ENCODE measurements around the gene DUSP9.
"Not testable (repeated sequence)": the region's sequence is repeated elsewhere in the genome, so short reads cannot be mapped to it uniquely, and the experiment has no call there.

Gene DUSP9

DNA sequence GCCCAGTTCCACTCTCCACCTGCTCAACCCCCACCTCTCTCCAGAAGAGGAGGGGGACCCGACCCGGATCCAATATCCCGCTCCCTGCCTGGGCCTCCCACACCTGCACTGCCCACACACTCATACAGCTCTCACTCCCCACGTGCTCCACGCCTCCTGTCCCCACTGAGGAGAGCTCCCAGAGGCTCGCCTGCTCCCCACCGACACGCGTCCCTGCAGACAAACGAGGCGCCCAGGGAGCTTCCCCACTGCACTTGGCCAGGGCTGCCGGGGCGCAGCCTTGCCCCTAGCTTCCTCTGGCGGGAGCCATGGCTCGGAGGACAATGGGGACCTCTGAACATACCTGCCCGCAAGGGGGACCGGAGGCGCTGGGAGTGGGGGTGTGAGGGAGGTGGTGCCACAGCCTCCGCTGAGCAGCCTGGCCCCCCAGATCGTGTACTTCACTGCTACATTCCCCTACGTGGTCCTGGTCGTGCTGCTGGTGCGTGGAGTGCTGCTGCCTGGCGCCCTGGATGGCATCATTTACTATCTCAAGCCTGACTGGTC is 45.7 kb downstream of the DUSP9 start:
- no peak for DNase-seq (ENCODE audit: low spot score)

DNA sequence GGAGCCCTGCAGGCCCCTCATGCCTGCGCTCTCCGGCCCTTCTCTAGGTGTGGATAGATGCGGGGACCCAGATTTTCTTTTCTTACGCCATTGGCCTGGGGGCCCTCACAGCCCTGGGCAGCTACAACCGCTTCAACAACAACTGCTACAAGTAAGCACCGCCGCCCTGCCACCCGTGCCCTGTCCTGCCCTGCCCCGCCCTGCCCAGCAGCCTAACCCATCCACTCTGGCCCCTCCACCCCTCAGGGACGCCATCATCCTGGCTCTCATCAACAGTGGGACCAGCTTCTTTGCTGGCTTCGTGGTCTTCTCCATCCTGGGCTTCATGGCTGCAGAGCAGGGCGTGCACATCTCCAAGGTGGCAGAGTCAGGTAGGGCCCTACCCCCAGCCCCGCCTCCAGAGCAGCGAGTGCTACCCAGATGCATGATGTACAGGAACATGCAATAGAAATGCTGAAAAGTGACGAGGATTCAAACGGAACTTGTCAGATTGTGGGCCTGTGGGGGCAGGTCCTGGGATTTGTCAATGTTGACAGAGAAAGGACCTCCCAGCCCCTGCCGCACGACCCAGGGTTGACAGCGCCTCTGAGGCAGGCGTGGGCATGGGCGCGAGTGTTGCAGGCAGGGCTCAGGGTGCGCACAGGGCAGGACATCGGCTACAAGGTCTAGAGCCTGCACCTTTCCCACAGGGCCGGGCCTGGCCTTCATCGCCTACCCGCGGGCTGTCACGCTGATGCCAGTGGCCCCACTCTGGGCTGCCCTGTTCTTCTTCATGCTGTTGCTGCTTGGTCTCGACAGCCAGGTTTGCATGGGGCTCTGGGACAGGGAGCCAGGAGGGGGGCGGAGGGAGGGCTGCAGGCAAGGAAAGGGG is 46.4 kb downstream of the DUSP9 start:
- no peak for DNase-seq (ENCODE audit: low spot score)

DNA sequence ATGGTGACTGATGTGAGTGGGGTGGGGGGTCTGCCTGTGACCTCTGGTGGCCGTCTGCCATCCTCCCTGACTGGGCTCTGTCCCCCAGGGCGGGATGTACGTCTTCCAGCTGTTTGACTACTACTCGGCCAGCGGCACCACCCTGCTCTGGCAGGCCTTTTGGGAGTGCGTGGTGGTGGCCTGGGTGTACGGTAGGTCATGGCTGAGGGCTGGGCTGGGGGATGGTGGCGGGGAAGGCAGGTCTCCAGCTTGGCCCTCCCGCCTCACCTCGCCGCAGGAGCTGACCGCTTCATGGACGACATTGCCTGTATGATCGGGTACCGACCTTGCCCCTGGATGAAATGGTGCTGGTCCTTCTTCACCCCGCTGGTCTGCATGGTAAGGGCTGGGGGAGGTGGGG is 47.3 kb downstream of the DUSP9 start:
- not testable (repeated sequence) for DNase-seq (ENCODE audit: low spot score)

DNA sequence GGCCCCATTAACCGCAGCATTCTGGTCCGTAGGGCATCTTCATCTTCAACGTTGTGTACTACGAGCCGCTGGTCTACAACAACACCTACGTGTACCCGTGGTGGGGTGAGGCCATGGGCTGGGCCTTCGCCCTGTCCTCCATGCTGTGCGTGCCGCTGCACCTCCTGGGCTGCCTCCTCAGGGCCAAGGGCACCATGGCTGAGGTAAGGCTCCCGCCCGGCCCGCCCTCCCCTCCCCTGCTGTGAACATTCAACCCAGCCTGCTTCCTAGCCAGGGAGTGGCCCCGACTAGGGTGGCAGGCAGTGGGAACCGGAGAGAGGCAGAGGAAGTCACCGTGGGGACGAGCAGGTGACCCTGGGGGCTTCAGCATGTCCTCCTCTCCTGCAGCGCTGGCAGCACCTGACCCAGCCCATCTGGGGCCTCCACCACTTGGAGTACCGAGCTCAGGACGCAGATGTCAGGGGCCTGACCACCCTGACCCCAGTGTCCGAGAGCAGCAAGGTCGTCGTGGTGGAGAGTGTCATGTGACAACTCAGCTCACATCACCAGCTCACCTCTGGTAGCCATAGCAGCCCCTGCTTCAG is 47.8 kb downstream of the DUSP9 start:
- no peak for DNase-seq (ENCODE audit: low spot score)

DNA sequence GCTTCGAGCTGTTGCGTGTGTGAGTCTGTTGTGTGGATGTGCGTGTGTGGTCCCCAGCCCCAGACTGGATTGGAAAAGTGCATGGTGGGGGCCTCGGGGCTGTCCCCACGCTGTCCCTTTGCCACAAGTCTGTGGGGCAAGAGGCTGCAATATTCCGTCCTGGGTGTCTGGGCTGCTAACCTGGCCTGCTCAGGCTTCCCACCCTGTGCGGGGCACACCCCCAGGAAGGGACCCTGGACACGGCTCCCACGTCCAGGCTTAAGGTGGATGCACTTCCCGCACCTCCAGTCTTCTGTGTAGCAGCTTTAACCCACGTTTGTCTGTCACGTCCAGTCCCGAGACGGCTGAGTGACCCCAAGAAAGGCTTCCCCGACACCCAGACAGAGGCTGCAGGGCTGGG is 49.1 kb downstream of the DUSP9 start:
- DNase-seq (ENCODE audit: low spot score): no peak

DNA sequence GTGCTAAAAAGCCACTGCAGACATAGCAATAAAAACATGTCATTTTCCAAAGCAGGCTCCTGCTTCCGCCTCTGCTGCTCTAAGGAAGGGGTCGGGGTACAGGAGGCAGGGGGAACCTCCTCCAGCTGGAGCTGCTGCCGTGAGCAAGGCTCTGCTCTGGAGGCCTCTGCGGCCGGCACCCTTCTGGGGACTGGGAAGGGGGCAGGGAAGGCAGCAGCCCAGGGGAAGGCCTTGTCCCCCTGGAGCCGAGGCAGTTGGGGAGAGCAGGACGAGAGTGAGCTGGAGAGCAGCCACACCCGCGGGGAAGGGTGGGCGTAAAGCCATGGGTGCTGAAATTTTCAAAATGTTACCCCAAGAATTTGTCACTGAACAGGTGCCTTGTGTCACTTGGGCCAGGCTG is 49.5 kb downstream of the DUSP9 start:
- DNase-seq (ENCODE audit: low spot score): not testable (repeated sequence)

DNA sequence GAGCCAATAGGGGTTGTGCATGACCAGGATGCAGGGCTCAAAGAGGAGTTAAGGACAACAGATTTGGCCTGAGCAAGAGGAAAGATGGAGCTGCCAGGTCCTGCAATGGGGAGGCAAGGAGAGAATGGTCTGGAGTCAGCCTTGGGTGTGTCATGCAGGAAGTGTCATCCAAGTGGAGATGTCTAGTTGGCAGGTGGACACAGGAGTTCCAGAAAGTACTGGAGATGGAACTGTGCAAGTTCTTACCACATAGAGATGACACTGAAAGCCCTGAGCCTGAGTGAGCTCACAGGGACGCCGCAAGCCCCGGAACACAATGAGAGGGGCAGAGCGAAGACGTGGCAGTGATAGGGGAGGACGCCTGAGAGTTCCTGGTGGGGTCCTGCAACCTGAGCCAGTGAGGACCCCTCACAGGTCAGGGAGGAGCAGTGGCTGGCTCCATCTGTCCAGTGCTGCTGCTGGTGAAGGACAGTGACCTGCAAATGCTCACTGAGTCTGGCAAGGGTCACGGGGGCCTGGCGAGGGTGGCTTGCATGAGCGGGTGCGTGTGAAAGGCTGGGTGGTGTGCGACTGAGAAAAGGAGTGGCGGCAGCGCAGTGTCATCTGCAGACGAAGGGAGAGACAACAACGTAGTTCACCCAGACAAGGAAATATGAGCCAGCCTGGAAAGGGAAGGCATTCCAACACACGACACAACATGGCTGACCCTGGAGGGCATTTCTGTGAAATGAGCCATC is 50.2 kb downstream of the DUSP9 start:
- not testable (repeated sequence) for DNase-seq (ENCODE audit: low spot score)

DNA sequence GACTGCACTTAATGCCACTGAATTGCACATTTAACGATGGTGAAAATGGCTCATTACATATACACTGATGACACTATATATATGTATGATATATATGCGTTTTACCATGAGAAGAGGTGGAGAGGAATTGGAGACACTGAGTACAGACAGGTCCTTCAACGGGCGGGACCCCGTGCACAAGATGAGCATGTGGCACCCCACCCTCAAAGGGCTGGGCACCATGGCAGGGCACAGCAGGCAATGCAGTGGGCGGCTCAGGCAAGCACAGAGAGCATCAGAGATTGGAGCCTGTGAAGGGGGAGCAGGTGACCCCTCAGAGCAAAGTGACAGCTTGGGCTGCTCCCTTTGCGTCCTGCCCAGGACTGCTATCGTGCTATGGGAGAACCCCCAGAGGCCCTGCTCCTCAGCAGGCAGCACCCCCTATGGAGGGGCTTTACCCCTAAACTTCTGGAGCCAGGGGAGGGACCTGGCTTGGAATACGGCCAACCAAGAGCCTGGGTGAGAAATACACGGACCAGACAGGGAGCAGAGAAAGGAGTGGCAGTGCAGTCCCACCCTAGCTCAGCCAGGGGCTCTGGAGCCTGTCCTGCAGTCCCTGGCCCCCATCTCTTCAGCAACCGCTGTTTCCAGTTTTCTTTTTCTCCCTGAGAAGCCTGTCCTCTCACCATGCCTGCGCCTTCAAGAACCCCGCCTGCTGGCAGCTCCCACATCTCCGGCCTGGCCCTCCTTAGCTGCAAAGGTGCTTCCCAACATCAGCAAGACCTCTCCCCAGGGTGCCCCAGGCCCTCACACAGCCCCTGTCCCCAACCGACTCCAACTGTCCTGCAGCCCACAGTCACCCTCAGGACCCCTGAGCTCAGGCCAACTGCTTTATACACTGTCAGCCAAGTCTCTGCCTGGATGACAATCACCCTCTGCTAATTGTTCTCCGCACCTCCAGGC is 51.2 kb downstream of the DUSP9 start:
- no peak for DNase-seq (ENCODE audit: low spot score)

DNA sequence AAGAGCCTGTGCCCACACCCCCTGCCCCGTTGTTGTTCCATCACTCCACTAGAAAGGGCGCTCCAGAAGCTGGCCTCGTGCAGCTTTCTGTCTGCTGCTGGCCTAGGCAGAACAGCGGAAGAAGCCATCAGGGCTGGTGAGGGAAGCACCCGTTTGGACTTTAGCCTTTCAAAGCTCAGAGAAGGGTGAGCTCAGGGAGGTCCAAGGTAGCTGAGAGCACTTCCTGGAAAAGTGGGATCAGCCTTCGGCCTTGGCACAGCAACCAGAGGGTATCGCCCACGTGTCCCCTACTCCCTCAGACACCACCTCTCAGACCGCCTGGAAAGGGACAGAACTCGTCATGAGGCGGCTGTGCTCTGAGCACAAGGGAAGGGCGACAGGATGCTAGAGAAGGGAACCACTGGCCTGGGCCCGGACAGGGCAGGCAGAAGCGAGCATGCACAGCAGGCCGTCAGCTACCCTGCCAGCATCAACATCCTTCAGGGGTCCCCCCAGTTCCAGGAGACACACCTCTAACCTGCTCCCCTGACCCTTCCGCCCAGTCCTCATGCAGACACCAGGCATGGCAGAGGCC is 52.3 kb downstream of the DUSP9 start:
- DNase-seq (ENCODE audit: low spot score): not testable (repeated sequence)

DNA sequence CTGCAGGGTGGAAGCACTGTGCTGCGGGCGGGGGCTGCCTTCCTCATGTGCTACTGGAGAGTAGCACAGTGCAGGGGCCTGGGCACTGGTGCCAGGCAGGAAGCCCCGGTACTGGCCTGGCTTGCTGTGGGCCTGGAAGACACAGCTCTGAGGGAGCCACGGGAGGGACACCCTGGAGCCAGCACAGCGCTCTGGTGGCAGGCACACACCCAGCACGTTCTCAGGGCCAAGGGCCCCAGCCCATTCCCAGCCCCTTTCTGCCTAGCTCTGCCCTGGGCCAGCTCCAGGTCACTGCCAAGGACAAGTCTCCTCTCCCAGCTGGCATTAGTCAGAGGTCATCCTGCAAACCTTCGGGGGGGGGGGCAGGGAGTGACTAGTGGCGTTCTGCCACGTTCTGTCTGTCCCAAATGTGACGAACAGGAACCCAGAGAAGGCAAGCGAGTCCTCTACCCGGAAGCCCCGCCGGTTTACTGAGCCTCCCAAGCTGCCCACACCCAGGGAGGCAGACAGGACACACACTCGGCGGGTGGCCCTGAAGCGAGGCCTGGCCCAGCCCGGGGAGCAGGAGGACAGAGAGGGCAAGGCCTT is 52.9 kb downstream of the DUSP9 start:
- DNase-seq (ENCODE audit: low spot score): not testable (repeated sequence)

DNA sequence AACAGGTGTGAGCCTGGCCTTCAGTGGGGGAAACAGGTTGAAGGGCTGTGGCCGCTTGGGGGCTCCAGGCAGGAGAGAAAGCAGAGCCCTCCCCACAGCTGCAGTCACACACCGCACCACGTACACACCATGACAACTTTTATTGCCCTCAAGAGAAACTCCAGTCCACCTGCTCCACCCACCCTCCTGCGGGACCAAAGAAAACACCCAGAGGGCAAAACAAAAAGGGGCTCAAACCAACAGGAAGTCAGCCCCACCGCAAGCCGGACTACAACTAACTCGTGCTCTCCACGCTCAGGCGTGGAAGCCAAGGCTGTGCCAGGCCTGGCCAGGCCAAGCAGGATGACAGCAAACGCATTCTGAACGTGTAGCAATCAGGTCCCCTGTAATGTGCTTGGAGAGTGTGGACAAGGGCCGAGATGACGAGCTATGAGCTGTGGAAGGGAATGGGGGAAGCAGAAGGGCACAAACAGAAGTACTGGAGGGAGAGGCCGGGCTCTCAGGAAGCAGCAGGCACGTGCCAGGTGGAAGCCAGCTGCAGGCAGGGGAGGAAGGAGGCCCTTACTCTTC is 53.5 kb downstream of the DUSP9 start:
- DNase-seq (ENCODE audit: low spot score): no peak
